PC-9 (cell line): ENCODE data around the gene TMOD3. TPM values are rescaled to one million over a fixed set of nuclear protein-coding genes. Genes with fewer than 3 reads are reported as not detected.

Experiments
- BruUV-seq: library from RNA; stranded (reverse); fragments of 400-500 nt; replicated peaks from 2 replicates; lab custom pipeline; 2021; lab: Mats Ljungman, UMichigan
- CTCF ChIA-PET: fragments of 300-600 bp; sonication (Branson Sonifier 250); formaldehyde crosslinking; loops from one replicate; lab custom pipeline; 2022; ENCODE audit warnings: antibody characterized with exemption; lab: Charles Lee
- POLR2A ChIA-PET: fragments of 300-600 bp; sonication (Branson Sonifier 250); formaldehyde crosslinking; loops from one replicate; lab custom pipeline; 2022; ENCODE audit warnings: antibody characterized with exemption; ENCODE audit not compliant: unreplicated experiment; lab: Charles Lee
- DNase-seq, 2 experiments: peaks; one replicate each; pipeline versions ENCODE4 v3.0.0 to v3.0.0-alpha.2; 2015 to 2022; ENCODE audit warnings: mixed read lengths in 1 of 2
- H2AFZ ChIP-seq: fragments of 200-600 bp; sonication (generic); 2 replicates; pipeline ENCODE4 v1.8.1; 2017; ENCODE audit warnings: antibody characterized with exemption
- H3F3A ChIP-seq: fragments of 200-600 bp; sonication (generic); 2 replicates; pipeline ENCODE4 v1.8.1; 2017; ENCODE audit warnings: antibody characterized with exemption, mild to moderate bottlenecking, low read depth; ENCODE audit not compliant: insufficient read depth
- H3K27ac ChIP-seq: fragments of 200-600 bp; sonication (generic); 2 replicates; pipeline ENCODE4 v1.6.1; 2016; ENCODE audit warnings: mixed run types
- H3K27me3 ChIP-seq: fragments of 200-600 bp; sonication (generic); 2 replicates; pipeline ENCODE4 v1.6.1; 2016; ENCODE audit warnings: low read depth, mixed run types; ENCODE audit not compliant: insufficient read depth
- H3K36me3 ChIP-seq: fragments of 200-600 bp; sonication (generic); 2 replicates; pipeline ENCODE4 v1.6.1; 2016; ENCODE audit warnings: low read depth, mixed run types
- H3K4me1 ChIP-seq: fragments of 200-600 bp; sonication (generic); replicated peaks from 2 replicates; pipeline ENCODE4 v1.6.1; 2016; ENCODE audit warnings: mixed run types; ENCODE audit not compliant: insufficient read depth
- H3K4me2 ChIP-seq: fragments of 200-600 bp; sonication (generic); 2 replicates; pipeline ENCODE4 v1.6.1; 2017; ENCODE audit warnings: mixed run types
- H3K4me3 ChIP-seq: fragments of 200-600 bp; sonication (generic); 2 replicates; pipeline ENCODE4 v1.6.1; 2016; ENCODE audit warnings: mixed run types
- H3K79me2 ChIP-seq: fragments of 200-600 bp; sonication (generic); 2 replicates; pipeline ENCODE4 v1.6.1; 2017; ENCODE audit warnings: low read depth, mixed run types
- H3K9me2 ChIP-seq: fragments of 200-600 bp; sonication (generic); 2 replicates; pipeline ENCODE4 v1.8.1; 2017; ENCODE audit warnings: mild to moderate bottlenecking; ENCODE audit not compliant: insufficient read depth
- H3K9me3 ChIP-seq: fragments of 200-600 bp; sonication (generic); 2 replicates; pipeline ENCODE4 v1.8.1; 2016; ENCODE audit warnings: low read depth; ENCODE audit not compliant: insufficient read depth
- H4K20me1 ChIP-seq: fragments of 200-600 bp; sonication (generic); 2 replicates; pipeline ENCODE4 v1.8.1; 2017; ENCODE audit not compliant: insufficient read depth
- CTCF ChIP-seq: fragments of 200-600 bp; sonication (generic); conservative IDR thresholded peaks from 2 replicates; pipeline ENCODE4 v1.6.1; 2017; ENCODE audit warnings: mixed run types, antibody characterized with exemption, mild to moderate bottlenecking, moderate library complexity
- EZH2 ChIP-seq: fragments of 200-600 bp; sonication (generic); IDR thresholded peaks from 2 replicates; pipeline ENCODE4 v1.8.0; 2017; ENCODE audit warnings: antibody characterized with exemption, low read depth
- intact Hi-C: fragments of 100-400 bp; cut with micrococcal nuclease; formaldehyde crosslinking; loops from one replicate; pipeline ENCODE4 v1.10.0; 2022; ENCODE audit not compliant: unreplicated experiment
- total RNA-seq: library from RNA; stranded (reverse); gene quantifications from 2 replicates; pipeline ENCODE4 v1.2.3, GENCODE V29; 2021

The TMOD3 gene
- total RNA-seq, 1 experiment from 2014 or later, result 125 TPM

GRCh38 chr15:51781506-51781905 lies 47.9 kb upstream of the TMOD3 start:
- DNase-seq, result no peak
- Histone ChIP-seq H3K4me2 (no peak overlapping the region), H3K79me2 (no peaks in the 10 kb centered on the region), H3K27me3 (no peaks in the 10 kb centered on the region), H3K9me2 (no peaks in the 10 kb centered on the region), H4K20me1 (no peaks in the 10 kb centered on the region), H3K4me3 (no peak overlapping the region), H3K27ac (no peak overlapping the region), H3F3A (no peaks in the 10 kb centered on the region), H3K36me3 (no peaks in the 10 kb centered on the region), H3K4me1 (peaks cover 11% of the 10 kb centered on the region), H3K9me3 (no peaks in the 10 kb centered on the region), H2AFZ (no peak overlapping the region)
- TF ChIP-seq EZH2 (no peak), CTCF (no peak)
- intact Hi-C loops, result loop anchor here (10.0 kb wide), 2 partner anchors 423 to 953 kb away; no protein-coding TSS in a partner anchor
- ChIA-PET CTCF (no interaction called here), POLR2A (no interaction called here)
- no TSS peak for BruUV-seq

GRCh38 chr15:51782357-51782896 lies 47.0 kb upstream of the TMOD3 start:
- TF ChIP-seq CTCF (peak; percentile 66), EZH2 (no peak)
- H3K27me3 ChIP-seq, result no peaks in the 10 kb centered on the region
- no peak overlapping the region for H2AFZ ChIP-seq
- H3K27ac ChIP-seq, result no peak overlapping the region
- BruUV-seq, result no TSS peak
- H3K36me3 ChIP-seq, result no peaks in the 10 kb centered on the region
- ChIA-PET POLR2A (no interaction called here), CTCF (no interaction called here)
- H3K4me1 ChIP-seq, result peaks cover 17% of the 10 kb centered on the region
- peak; percentile 7 to 52 for DNase-seq
- no peaks in the 10 kb centered on the region for H3K9me2 ChIP-seq
- H4K20me1 ChIP-seq, result no peaks in the 10 kb centered on the region
- no peak overlapping the region for H3K4me3 ChIP-seq
- H3K9me3 ChIP-seq, result no peaks in the 10 kb centered on the region
- no peaks in the 10 kb centered on the region for H3F3A ChIP-seq
- H3K4me2 ChIP-seq, result no peak overlapping the region
- intact Hi-C loops, result loop anchor here (1.0 to 10.0 kb wide), 4 partner anchors 125 to 952 kb away; no protein-coding TSS in a partner anchor
- no peaks in the 10 kb centered on the region for H3K79me2 ChIP-seq

- no peaks in the 10 kb centered on the region for H3K36me3 ChIP-seq
- intact Hi-C loops, result loop anchor here (2.0 to 10.0 kb wide), 3 partner anchors 357 to 951 kb away; no protein-coding TSS in a partner anchor
- H3F3A ChIP-seq, result no peaks in the 10 kb centered on the region
- H3K4me2 ChIP-seq, result no peak overlapping the region
- no peaks in the 10 kb centered on the region for H3K9me3 ChIP-seq
- H3K4me1 ChIP-seq, result peaks cover 23% of the 10 kb centered on the region
- H3K27me3 ChIP-seq, result no peaks in the 10 kb centered on the region
- no TSS peak for BruUV-seq
- H4K20me1 ChIP-seq, result no peaks in the 10 kb centered on the region
- H2AFZ ChIP-seq, result no peak overlapping the region
- no peak overlapping the region for H3K4me3 ChIP-seq
- no peak for DNase-seq
- no peak overlapping the region for H3K27ac ChIP-seq
- H3K79me2 ChIP-seq, result no peaks in the 10 kb centered on the region
- no peak for TF ChIP-seq CTCF
- TF ChIP-seq EZH2, result no peak
- no peaks in the 10 kb centered on the region for H3K9me2 ChIP-seq
- ChIA-PET CTCF (interaction anchor here (1.1 kb wide), 1 partner anchor 42 kb away, joined by 3 read pairs; no protein-coding TSS in a partner anchor), POLR2A (interaction anchor here (0.7 kb wide), 1 partner anchor 59 kb away, joined by 3 read pairs; no protein-coding TSS in a partner anchor)
Observed at GRCh38 chr15:51783967-51784366, 45.5 kb upstream of the TMOD3 start.
